ENCODE data around the gene STX12.
"Not testable (repeated sequence)": the region's sequence is repeated elsewhere in the genome, so short reads cannot be mapped to it uniquely, and the experiment has no call there.

STX12 gene

DNA sequence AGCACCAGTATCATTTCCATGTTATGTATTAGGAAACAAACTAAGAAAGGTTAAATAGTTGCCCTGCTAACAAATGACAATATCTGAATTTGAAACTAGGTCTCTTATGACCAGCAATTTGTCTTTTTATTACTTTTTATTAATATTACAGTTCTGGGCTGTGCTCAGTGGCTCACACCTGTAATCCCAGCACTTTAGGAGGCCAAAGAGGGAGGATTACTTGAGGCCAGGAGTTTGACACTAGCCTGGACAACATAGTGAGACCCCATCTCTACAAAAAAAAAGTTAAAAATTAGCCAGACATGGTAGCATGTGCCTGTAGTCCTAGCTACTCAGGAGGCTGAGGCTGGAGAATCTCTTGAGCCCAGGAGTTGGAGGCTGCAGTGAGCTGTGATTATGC is 3.3 kb downstream of the STX12 start:
- DNase-seq: not testable (repeated sequence)

- no peak for DNase-seq
Measured at GRCh38 chr1:27778056-27778455, 5.0 kb downstream of the STX12 start.

- DNase-seq: no peak
Measured at GRCh38 chr1:27779122-27779521, 6.1 kb downstream of the STX12 start.

- DNase-seq: no peak
Measured at GRCh38 chr1:27782950-27783349, 9.9 kb downstream of the STX12 start.

DNA sequence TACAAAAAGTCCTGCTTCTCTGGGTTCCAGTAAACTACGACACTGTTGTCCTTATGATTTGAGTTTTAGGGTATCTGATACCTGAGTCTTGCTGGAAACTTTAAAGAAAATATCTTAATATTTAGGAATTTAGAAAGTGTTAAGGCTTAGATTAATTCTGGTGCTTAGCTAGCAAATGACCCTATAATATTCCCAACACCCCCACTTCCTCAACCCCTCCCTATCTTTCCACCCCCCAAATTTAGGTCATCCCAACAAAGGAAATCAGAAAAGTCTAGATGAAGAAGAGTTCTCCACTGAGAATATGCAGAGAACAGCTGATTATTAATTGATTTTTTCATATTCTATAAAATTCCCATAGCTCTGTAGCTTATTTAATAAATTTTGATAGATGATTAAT is 11.7 kb downstream of the STX12 start:
- DNase-seq: no peak

- DNase-seq: no peak
Measured at GRCh38 chr1:27785781-27786455, 12.9 kb downstream of the STX12 start.

DNA sequence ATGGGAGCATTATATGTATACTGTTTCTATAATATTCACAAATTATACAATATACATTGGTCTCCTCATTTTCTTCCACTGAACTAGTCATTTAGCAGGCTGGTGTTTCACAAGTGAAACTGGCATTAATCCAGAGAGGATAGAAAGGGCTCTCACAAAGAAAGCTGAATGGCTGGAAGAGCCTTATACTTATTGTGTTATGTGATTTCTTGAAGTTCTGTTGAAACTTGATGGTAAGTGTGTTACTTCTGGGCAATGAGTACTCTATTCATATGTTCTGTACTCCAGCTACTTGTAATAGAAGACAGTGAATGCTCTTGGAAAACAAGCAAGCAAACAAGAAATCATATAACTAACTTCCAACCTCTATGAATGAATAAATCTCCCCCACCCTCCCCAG is 14.9 kb downstream of the STX12 start:
- DNase-seq: no peak

- no peak for DNase-seq
Measured at GRCh38 chr1:27789540-27790041, 16.6 kb downstream of the STX12 start.

DNA sequence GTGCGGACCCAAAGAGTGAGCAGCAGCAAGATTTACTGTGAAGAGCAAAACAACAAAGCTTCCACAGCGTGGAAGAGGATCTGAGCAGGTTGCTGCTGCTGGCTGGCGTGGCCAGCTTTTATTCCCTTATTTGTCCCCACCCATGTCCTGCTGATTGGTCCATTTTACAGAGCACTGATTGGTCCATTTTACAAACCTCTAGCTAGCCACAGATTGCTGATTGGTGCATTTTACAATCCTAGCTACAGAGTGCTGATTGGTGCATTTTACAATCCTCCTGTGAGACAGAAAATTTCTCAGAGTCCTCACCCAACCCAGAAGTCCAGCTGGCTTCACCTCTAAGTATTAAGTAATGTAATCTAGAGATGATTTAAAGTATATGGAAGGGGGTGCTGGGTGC is 17.3 kb downstream of the STX12 start:
- not testable (repeated sequence) for DNase-seq

- DNase-seq: no peak
Measured at GRCh38 chr1:27795601-27796000, 22.6 kb downstream of the STX12 start.

DNA sequence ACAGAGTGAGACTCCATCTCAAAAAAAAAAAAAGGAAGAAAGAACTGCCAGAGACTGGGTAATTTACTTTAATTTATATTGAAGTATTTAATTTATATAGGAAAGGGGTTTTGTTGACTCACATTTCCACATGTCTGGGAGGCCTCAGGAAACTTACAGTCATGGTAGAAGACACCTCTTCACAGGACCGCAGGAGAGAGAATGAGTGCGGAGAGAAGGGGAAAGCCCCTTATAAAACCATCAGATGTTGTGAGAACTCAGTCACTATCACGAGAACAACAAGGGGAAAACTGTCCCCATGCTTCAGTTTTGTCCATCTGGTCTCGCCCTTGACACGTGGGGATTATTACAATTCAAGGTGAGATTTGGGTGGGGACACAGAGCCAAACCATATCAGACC is 31.8 kb downstream of the STX12 start:
- DNase-seq: no peak

DNA sequence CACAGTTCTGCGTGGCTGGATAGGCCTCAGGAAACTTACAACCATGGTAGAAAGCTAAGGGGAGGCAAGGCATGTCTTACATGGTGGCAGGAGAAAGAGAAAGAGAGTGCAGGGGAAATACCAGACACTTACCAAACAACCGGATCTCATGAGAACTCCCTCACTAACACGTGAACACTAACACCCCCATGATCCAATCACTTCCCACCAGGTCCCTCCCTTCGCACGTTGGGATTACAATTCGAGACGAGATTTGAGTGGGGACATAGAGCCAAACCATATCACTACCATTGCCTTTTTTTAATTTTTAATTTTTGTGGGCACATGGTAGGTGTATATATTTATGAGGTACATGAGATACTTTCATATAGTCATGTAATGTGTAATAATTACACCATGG is 33.7 kb downstream of the STX12 start:
- no peak for DNase-seq

- no peak for DNase-seq
Measured at GRCh38 chr1:27807385-27807784, 34.4 kb downstream of the STX12 start.

DNA sequence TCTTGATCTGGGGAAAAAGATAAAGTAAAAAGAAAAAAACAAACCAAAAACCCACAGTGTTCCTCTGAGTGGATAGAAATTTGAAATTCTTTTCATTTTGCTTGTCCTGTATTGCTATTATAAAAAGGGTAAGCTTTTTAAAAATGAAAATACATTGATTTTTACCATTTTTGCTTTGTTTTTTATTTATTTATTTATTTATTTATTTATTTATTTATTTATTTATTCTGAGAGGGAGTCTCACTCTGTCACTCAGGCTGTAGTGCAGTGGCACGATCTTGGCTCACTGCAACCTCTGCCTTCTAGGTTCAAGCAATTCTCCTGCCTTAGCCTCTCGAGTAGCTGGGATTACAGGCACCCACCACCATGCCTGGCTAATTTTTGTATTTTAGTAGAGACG is 35.1 kb downstream of the STX12 start:
- DNase-seq: not testable (repeated sequence)

DNA sequence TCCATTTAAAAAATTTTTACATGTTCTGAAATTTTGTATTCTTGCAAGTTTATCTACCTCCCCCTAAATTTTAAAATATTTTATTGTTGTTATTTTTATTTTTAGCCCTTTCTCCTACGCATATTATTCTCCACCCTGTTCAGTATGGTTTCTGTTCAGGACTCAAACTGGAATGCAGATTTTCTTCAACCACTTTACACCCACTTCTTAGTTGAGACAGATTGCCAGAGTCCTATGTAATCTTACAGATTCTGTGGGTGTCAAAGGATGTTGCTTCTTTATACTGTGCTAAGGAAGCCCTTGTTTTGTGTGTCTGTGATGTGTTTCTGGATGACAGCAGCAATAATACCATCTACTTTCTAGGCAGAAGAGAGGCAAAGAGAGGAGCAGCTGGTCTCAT is 36.9 kb downstream of the STX12 start:
- DNase-seq: no peak

DNA sequence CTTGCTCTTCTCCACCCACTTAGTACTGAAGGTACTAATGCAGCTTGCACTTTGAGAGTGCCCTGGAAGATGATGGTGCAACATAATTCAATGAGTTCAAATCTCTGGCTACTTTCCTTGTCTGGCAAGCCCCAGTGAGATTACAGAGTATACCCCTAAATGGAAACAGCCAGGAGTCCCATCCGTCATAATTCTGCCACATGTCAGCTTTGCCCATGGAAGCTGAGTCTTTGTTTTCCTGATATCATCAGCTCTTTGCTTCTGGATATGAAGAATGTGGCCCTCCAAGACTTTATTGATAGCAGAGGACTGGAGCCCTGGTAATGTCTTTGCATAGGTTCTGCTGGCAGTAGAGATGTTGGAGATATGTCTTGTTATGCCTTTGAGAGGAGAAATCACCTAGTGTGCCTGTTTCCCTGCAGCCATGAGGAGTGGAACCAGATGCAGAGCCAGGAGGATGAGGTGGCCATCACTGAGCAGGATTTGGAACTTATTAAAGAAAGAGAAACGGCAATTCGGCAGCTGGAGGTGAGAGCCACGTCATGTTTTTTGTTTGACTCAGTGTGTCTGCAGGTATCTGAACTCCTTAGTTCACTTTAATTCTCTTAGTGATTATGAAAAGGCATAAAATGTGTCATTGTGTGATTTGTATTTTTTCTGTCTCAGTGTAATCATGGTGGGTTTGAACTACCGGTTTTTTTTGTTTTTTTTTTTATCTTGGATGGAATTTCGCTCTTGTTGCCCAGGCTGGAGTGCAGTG is 38.9 kb downstream of the STX12 start:
- DNase-seq: no peak

DNA sequence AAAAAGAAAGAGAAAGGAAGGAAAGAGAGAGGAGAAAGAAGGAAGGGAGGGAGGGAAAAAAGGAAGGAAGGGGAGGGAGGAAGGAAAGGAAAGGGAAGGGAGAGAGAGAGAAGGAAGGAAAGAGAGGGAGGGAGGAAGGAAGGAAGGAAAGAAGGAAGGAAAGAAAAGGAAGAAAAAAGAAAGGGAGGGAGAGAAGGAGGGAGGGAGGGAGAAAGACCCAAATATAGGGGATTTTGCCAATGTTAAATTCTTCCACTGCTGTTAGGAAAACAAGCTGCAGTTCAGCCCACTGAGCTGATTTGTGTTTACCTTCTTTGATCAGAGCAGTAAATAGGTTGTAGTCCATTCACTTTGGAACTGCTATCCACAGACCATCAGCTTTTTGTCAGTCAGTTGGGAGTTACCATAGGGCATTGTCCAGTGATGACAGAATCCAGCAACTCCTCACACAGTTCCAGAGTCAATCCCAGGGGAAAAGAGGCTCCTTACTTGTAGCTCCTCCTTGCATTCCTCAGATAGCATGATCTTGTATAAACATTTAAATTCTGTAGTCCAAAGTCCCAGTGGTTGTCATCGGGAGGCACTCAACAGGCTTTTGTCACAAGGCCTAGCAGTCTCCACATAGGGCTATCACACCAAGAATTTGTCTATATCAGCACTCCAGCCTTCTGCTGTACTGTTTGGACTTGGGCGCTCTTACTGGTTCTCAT is 44.1 kb downstream of the STX12 start:
- DNase-seq: no peak

DNA sequence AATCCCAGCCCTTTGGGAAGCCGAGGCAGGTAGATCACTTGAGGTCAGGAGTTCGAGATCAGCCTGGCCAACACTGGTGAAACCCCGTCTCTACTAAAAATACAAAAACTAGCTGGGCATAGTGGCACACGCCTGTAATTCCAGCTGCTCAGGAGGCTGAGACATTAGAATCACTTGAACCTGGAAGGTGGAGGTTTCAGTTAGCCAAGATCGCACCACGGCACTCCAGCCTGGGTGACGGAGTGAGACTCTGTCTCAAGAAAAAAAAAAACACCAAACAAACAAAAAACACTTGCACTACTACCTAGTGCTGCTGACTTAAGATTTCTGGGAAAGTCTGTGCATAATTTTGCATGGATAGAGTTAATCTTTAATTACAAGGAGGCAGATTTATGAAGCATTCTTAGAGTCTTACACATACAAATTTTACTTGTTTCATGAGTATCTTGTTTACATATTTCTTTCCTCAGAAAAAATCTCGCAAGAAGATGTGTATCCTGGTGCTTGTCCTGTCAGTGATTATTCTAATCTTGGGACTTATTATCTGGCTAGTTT is 48.8 kb downstream of the STX12 start:
- DNase-seq: no peak

- DNase-seq: no peak
Measured at GRCh38 chr1:27823784-27824183, 50.8 kb downstream of the STX12 start.

- no peak for DNase-seq
Measured at GRCh38 chr1:27824411-27824810, 51.4 kb downstream of the STX12 start.

DNA sequence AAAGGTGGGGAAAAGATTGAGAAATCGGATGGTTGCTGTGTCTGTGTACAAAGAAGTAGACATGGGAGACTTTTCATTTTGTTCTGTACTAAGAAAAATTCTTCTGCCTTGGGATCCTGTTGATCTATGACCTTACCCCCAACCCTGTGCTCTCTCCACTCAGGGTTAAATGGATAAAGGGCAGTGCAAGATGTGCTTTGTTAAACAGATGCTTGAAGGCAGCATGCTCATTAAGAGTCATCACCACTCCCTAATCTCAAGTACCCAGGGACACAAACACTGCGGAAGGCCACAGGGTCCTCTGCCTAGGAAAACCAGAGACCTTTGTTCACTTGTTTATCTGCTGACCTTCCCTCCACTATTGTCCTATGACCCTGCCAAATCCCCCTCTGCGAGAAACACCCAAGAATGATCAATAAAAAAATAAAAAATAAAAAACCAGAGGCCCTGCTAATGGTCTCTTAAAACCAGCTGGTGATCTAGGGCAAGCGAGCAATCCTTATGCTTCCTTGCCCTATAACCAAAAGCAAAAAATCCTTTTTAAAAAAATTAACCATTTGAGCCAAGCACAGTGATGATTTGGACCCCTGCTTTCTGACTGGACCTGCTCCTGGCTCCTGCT is 56.4 kb downstream of the STX12 start:
- not testable (repeated sequence) for DNase-seq

GRCh38 chr1:27830621-27831440 is 57.8 kb downstream of the STX12 start, which contains the start of gene PPP1R8:
PPP1R8 (plus strand) TSS chr1:27830782; CDS start chr1:27830836, 54 bp downstream.
- DNase-seq: peak; percentile 96

Measured in NCI-H69 (cell line).